Psoas muscle (tissue), 8 donors: Measurements from ENCODE around the gene AKAP6. TPM values are rescaled to one million over a fixed set of nuclear protein-coding genes. Genes with fewer than 3 reads are reported as not detected.
A peak's percentile ranks its signal among the peaks of the same experiment; 100 is the strongest.

Experiments used
- ATAC-seq, 4 donors: fragments of 200-7000 bp; cut with Tn5 transposase; one replicate each; pipeline ENCODE4 v1.9.1; 2020; ENCODE audit warnings: moderate library complexity in 3 of 4, mild to moderate bottlenecking in 2 of 4
- DNase-seq, 2 donors: peaks; one replicate each; pipeline ENCODE4 v3.0.0-alpha.2; 2020
- H3K27ac ChIP-seq: fragments of 200-600 bp; one replicate; pipeline ENCODE4 v1.8.0; 2022
- H3K27me3 ChIP-seq, 3 donors: fragments of 200-600 bp in 1 of 3; one replicate each; pipeline versions ENCODE4 v1.6.1 to v1.8.0; 2013 to 2022; ENCODE audit warnings: low read length in 2 of 3, mild to moderate bottlenecking in 2 of 3, moderate library complexity in 1 of 3; ENCODE audit not compliant: insufficient read depth in 3 of 3
- H3K36me3 ChIP-seq, 2 donors: fragments of 200-600 bp in 1 of 2; one replicate each; pipeline versions ENCODE4 v1.6.1 to v1.8.0; 2013 to 2022; ENCODE audit warnings: low read depth in 1 of 2, mild to moderate bottlenecking in 1 of 2, moderate library complexity in 1 of 2; ENCODE audit not compliant: insufficient read depth in 1 of 2
- H3K4me1 ChIP-seq: fragments of 200-600 bp; one replicate; pipeline ENCODE4 v1.8.0; 2022
- H3K4me3 ChIP-seq: fragments of 200-600 bp; one replicate; pipeline ENCODE4 v1.8.0; 2022; ENCODE audit warnings: mild to moderate bottlenecking
- H3K9me3 ChIP-seq: fragments of 200-600 bp; one replicate; pipeline ENCODE4 v1.8.0; 2022
- WGBS, 3 donors: extraction: QIAGEN DNeasy Blood & Tissue Kit; methylation state at CpG; one replicate each; pipeline versions ENCODE4 v1.1.6 to v1.1.7; 2013; 5-methylcytosine and 5-hydroxymethylcytosine counted together
- intact Hi-C, 2 donors: fragments of 100-400 bp; cut with DNase I; formaldehyde crosslinking; loops; one replicate each; pipeline versions ENCODE4 v1.11.0 to v1.14.2; 2022
- polyA plus RNA-seq, 3 donors: library from polyadenylated mRNA; stranded (reverse); fragments of 200-250 nt; gene quantifications; one replicate each; pipeline ENCODE4 v1.2.3, GENCODE V29; 2013
- total RNA-seq, 4 donors: library from RNA; stranded (reverse); fragmentation: NEBNext Ultra II Directional in 2 of 4; extraction: Animal tissue kit (Norgen Biotek cat#: 25700) in 2 of 4; gene quantifications; one replicate each; pipeline versions ENCODE4 v1.2.1 to v1.2.4, GENCODE V29; 2021 to 2023
- TF ChIP-seq, protein P1 (sequence below): fragments of 200-600 bp; IDR thresholded peaks from one replicate; pipeline ENCODE4 v1.8.0; 2022; ENCODE audit warnings: antibody characterized with exemption
- donor health status: healthy with polysubstance abuse.
- donor health status: DM: no; HTN: no; CAD: no; lungs with moderate emphysema.
- donor health status: Bipolar disorder and iron deficiency.
- donor health status: healthy.
- donor health status: DM: yes; HTN: yes; CAD: no.
- donor health status: DM: no; HTN: no; CAD: no.
- donor health status: DM: no; HTN: no; CAD: no.
- donor health status: DM: yes; HTN: yes; CAD: no.

The AKAP6 gene
- total and polyA plus RNA-seq, 7 donors = 9.1 to 173 (median 113) TPM

- H3K4me3 ChIP-seq = no peak overlapping the region
- H3K27me3 ChIP-seq = no peaks in the 10 kb centered on the region
- DNase-seq = no peak
- H3K27ac ChIP-seq = peak overlapping the region; percentile 37
- H3K36me3 ChIP-seq = peaks cover 0 to 33% of the 10 kb centered on the region in 2 donors
- ATAC-seq = peak in 3 of 4 donors; percentile 64 to 79 (median 64)
- intact Hi-C loops = no loop called here
- 28 to 39% (median 32%) methylated on average over 2 of the region's 2 CpGs for WGBS, 3 donors
- H3K4me1 ChIP-seq = peaks cover 36% of the 10 kb centered on the region
- H3K9me3 ChIP-seq = no peaks in the 10 kb centered on the region
- TF ChIP-seq, protein P1, sequence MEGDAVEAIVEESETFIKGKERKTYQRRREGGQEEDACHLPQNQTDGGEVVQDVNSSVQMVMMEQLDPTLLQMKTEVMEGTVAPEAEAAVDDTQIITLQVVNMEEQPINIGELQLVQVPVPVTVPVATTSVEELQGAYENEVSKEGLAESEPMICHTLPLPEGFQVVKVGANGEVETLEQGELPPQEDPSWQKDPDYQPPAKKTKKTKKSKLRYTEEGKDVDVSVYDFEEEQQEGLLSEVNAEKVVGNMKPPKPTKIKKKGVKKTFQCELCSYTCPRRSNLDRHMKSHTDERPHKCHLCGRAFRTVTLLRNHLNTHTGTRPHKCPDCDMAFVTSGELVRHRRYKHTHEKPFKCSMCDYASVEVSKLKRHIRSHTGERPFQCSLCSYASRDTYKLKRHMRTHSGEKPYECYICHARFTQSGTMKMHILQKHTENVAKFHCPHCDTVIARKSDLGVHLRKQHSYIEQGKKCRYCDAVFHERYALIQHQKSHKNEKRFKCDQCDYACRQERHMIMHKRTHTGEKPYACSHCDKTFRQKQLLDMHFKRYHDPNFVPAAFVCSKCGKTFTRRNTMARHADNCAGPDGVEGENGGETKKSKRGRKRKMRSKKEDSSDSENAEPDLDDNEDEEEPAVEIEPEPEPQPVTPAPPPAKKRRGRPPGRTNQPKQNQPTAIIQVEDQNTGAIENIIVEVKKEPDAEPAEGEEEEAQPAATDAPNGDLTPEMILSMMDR = no peak
Measured at GRCh38 chr14:32546246-32546645, 217.1 kb downstream of the AKAP6 start.

DNA sequence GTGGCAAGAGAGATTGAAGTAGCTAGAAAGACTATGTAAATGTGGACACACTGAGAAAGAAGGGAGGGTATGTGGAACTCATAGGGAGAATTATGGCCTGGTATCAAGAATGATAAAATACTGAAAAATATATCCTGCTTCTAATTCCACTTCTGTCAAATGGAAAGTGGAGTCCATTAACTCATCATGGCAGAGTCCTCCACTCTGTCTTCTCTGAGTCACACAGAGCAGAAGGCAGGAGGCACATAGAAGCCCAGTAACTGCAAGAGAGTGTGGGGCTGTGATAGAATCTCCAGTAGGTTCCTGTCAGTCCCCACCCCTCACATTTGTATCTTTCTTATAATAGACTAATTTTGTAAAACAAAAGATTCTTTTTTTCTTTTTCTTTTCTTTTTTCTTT lies 223.7 kb downstream of the AKAP6 start:
- ATAC-seq (peak in 3 of 4 donors; percentile 33 to 58 (median 54)), DNase-seq (no peak)
- Histone ChIP-seq H3K9me3 (no peaks in the 10 kb centered on the region), H3K4me1 (no peaks in the 10 kb centered on the region), H3K36me3 (peaks cover 3 to 29% of the 10 kb centered on the region in 2 donors), H3K27me3 (no peaks in the 10 kb centered on the region), H3K4me3 (no peak overlapping the region), H3K27ac (peak overlapping the region; percentile 0)
- intact Hi-C loops = loop anchor here in 1 of 2 donors (10.0 kb wide), 3 partner anchors 58 to 478 kb away; partner anchors contain the start of gene ARHGAP5
- TF ChIP-seq, protein P1 = no peak

DNA sequence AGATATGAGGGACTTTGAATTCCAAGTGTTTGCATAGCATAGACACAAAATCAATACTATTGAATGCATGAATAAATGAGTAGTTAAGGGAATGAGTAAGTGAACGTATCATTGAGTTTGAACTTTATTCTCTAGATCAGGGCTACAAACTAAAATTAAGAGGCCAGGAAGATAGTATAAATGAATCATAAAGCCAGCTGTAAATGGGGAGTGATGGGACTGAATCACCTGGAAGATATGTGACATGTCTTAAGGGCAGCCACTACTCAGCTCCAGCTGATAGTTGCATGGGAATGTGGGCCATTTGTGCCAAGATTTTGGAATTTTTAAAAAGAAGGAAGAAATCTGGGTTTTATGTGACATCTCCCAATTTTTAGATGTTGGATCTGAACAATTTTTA lies 229.9 kb downstream of the AKAP6 start:
- Histone ChIP-seq H3K4me1 (peaks cover 39% of the 10 kb centered on the region), H3K4me3 (no peak overlapping the region), H3K9me3 (no peaks in the 10 kb centered on the region), H3K27ac (peak overlapping the region; percentile 23), H3K36me3 (peaks cover 3 to 16% of the 10 kb centered on the region in 2 donors), H3K27me3 (no peaks in the 10 kb centered on the region)
- DNase-seq (no peak), ATAC-seq (peak; percentile 44 to 79 (median 68))
- TF ChIP-seq, protein P1 = no peak
- intact Hi-C loops = loop anchor here (5.0 to 10.0 kb wide), 5 partner anchors 64 to 484 kb away; partner anchors contain the start of gene ARHGAP5 (in 1 of the 2)
- 86 to 93% (median 90%) methylated on average over 1 of the region's 1 CpG for WGBS, 3 donors

GRCh38 chr14:32559590-32559989 lies 230.5 kb downstream of the AKAP6 start:
- Histone ChIP-seq H3K27me3 (no peaks in the 10 kb centered on the region), H3K36me3 (peaks cover 3 to 11% of the 10 kb centered on the region in 2 donors), H3K9me3 (no peaks in the 10 kb centered on the region), H3K4me1 (peaks cover 45% of the 10 kb centered on the region), H3K27ac (peak overlapping the region; percentile 24), H3K4me3 (no peak overlapping the region)
- TF ChIP-seq, protein P1 = no peak
- 31 to 92% (median 35%) methylated on average over 1 of the region's 1 CpG for WGBS, 3 donors
- DNase-seq (no peak), ATAC-seq (peak in 2 of 4 donors; percentile 52 to 59)
- intact Hi-C loops = loop anchor here (5.0 to 10.0 kb wide), 5 partner anchors 65 to 485 kb away; partner anchors contain the start of gene ARHGAP5 (in 1 of the 2)
